Measurements from ENCODE around the gene KIF26B.

KIF26B gene

GRCh38 chr1:245142976-245143375 is 11.8 kb upstream of the KIF26B start:
- ATAC-seq, result no peak
- no peak for TF ChIP-seq PPARA (CRISPR knock-in tag; IDR thresholded peaks at IDR 0.05; ENCODE audit: borderline replicate concordance)
- TF ChIP-seq, protein P1, sequence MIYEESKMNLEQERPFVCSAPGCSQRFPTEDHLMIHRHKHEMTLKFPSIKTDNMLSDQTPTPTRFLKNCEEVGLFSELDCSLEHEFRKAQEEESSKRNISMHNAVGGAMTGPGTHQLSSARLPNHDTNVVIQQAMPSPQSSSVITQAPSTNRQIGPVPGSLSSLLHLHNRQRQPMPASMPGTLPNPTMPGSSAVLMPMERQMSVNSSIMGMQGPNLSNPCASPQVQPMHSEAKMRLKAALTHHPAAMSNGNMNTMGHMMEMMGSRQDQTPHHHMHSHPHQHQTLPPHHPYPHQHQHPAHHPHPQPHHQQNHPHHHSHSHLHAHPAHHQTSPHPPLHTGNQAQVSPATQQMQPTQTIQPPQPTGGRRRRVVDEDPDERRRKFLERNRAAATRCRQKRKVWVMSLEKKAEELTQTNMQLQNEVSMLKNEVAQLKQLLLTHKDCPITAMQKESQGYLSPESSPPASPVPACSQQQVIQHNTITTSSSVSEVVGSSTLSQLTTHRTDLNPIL (CRISPR knock-in tag; IDR thresholded peaks at IDR 0.05; ENCODE audit: low read depth), result no peak
- no peak for TF ChIP-seq TOX (CRISPR knock-in tag; IDR thresholded peaks at IDR 0.05; ENCODE audit: borderline replicate concordance)
- no peak for TF ChIP-seq BACH2 (CRISPR knock-in tag; IDR thresholded peaks at IDR 0.05; ENCODE audit: borderline replicate concordance)
- TF ChIP-seq, protein P2, sequence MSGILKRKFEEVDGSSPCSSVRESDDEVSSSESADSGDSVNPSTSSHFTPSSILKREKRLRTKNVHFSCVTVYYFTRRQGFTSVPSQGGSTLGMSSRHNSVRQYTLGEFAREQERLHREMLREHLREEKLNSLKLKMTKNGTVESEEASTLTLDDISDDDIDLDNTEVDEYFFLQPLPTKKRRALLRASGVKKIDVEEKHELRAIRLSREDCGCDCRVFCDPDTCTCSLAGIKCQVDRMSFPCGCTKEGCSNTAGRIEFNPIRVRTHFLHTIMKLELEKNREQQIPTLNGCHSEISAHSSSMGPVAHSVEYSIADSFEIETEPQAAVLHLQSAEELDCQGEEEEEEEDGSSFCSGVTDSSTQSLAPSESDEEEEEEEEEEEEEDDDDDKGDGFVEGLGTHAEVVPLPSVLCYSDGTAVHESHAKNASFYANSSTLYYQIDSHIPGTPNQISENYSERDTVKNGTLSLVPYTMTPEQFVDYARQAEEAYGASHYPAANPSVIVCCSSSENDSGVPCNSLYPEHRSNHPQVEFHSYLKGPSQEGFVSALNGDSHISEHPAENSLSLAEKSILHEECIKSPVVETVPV (CRISPR knock-in tag; IDR thresholded peaks at IDR 0.05), result no peak
- TF ChIP-seq GLIS3 (CRISPR knock-in tag; IDR thresholded peaks at IDR 0.05), result no peak
- TF ChIP-seq TCF4 (CRISPR knock-in tag; IDR thresholded peaks at IDR 0.05; ENCODE audit: borderline replicate concordance), result no peak
- TF ChIP-seq ZFP3 (CRISPR knock-in tag; IDR thresholded peaks at IDR 0.05), result no peak
- TF ChIP-seq POU6F1 (CRISPR knock-in tag; IDR thresholded peaks at IDR 0.05; ENCODE audit: borderline replicate concordance, low read depth), result no peak
- no peak for TF ChIP-seq ZNF8 (CRISPR knock-in tag; IDR thresholded peaks at IDR 0.05)
- no peak for TF ChIP-seq RARB (CRISPR knock-in tag; IDR thresholded peaks at IDR 0.05)
- TF ChIP-seq ZC3H10 (CRISPR knock-in tag; IDR thresholded peaks at IDR 0.05), result no peak
- no peak for TF ChIP-seq ZFP30 (CRISPR knock-in tag; IDR thresholded peaks at IDR 0.05)
- TF ChIP-seq ISL1 (CRISPR knock-in tag; IDR thresholded peaks at IDR 0.05), result no peak
- TF ChIP-seq, protein P3, sequence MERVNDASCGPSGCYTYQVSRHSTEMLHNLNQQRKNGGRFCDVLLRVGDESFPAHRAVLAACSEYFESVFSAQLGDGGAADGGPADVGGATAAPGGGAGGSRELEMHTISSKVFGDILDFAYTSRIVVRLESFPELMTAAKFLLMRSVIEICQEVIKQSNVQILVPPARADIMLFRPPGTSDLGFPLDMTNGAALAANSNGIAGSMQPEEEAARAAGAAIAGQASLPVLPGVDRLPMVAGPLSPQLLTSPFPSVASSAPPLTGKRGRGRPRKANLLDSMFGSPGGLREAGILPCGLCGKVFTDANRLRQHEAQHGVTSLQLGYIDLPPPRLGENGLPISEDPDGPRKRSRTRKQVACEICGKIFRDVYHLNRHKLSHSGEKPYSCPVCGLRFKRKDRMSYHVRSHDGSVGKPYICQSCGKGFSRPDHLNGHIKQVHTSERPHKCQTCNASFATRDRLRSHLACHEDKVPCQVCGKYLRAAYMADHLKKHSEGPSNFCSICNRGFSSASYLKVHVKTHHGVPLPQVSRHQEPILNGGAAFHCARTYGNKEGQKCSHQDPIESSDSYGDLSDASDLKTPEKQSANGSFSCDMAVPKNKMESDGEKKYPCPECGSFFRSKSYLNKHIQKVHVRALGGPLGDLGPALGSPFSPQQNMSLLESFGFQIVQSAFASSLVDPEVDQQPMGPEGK (CRISPR knock-in tag; IDR thresholded peaks at IDR 0.05; ENCODE audit: borderline replicate concordance), result no peak

DNA sequence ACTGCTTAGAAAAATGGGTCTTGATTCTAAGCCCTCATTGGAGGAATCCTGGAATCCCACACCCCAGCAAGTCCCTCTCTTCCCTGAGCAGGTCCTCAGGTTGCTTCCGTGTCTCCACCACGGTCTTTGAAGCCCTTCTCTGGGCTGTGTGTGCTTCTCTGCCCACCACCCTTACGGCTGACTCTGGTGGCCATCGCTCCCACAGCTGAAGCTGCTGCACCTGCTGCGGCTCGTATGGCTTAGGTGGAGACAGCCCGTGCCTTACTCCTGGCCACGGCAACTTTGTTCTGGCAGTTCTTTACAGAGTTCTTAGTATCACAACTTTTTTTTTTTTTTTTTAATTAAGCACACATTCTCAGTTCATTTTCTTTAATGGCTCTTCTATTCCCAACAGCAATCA is 10.9 kb upstream of the KIF26B start:
- no peak for ATAC-seq
- TF ChIP-seq TSHZ2 (CRISPR knock-in tag; IDR thresholded peaks at IDR 0.05), result no peak
- TF ChIP-seq SNAI2 (CRISPR knock-in tag; IDR thresholded peaks at IDR 0.05), result no peak
- TF ChIP-seq ZFP30 (CRISPR knock-in tag; IDR thresholded peaks at IDR 0.05), result no peak
- TF ChIP-seq BACH2 (CRISPR knock-in tag; IDR thresholded peaks at IDR 0.05; ENCODE audit: borderline replicate concordance), result no peak
- TF ChIP-seq GLIS3 (CRISPR knock-in tag; IDR thresholded peaks at IDR 0.05), result no peak
- no peak for TF ChIP-seq ZC3H10 (CRISPR knock-in tag; IDR thresholded peaks at IDR 0.05)
- no peak for TF ChIP-seq PPARA (CRISPR knock-in tag; IDR thresholded peaks at IDR 0.05; ENCODE audit: borderline replicate concordance)
- TF ChIP-seq OSR1 (CRISPR knock-in tag; IDR thresholded peaks at IDR 0.05), result no peak
- TF ChIP-seq RARB (CRISPR knock-in tag; IDR thresholded peaks at IDR 0.05), result no peak
- no peak for TF ChIP-seq ZNF70 (CRISPR knock-in tag; IDR thresholded peaks at IDR 0.05)
- TF ChIP-seq ZFP3 (CRISPR knock-in tag; IDR thresholded peaks at IDR 0.05), result no peak
- TF ChIP-seq ISL1 (CRISPR knock-in tag; IDR thresholded peaks at IDR 0.05), result no peak
- TF ChIP-seq, protein P1 (CRISPR knock-in tag; IDR thresholded peaks at IDR 0.05; ENCODE audit: low read depth), result no peak

DNA sequence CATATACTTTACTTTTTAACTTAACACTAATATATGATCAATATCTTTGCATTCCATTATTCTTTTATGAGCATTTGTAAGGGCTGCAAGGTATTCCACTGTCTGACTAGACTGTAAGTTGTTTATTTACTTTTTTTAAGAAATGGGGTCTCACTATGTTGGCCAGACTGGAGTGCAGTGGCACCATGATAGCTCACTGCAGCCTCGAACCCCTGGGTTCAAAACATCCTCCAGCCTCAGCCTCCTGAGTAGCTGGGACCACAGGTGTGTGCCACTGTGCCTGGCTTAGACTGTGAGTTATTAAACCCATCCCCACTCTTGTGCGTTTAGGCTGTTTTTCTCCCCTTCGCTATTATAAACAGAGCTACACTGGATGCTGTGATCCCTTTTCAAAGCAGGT is 6.7 kb upstream of the KIF26B start:
- ATAC-seq, result no peak
- TF ChIP-seq TSHZ2 (CRISPR knock-in tag; IDR thresholded peaks at IDR 0.05) (no peak), ZC3H10 (CRISPR knock-in tag; IDR thresholded peaks at IDR 0.05) (no peak), ISL1 (CRISPR knock-in tag; IDR thresholded peaks at IDR 0.05) (no peak), POU6F1 (CRISPR knock-in tag; IDR thresholded peaks at IDR 0.05; ENCODE audit: borderline replicate concordance, low read depth) (no peak), ZNF70 (CRISPR knock-in tag; IDR thresholded peaks at IDR 0.05) (no peak), OSR1 (CRISPR knock-in tag; IDR thresholded peaks at IDR 0.05) (no peak)
- TF ChIP-seq, protein P1 (CRISPR knock-in tag; IDR thresholded peaks at IDR 0.05; ENCODE audit: low read depth), result no peak

Data from SK-N-SH treated with all-trans-retinoic acid at 6 μM for 48 hours (cell line).